HG03175 (cell line): Measurements from ENCODE around the gene MRFAP1.

Experiments used
- ATAC-seq: cut with Tn5 transposase; IDR thresholded peaks from one replicate; pipeline ENCODE4 v1.9.1; 2021; ENCODE audit warnings: mild to moderate bottlenecking, moderate library complexity; ENCODE audit not compliant: unreplicated experiment

MRFAP1 gene

DNA sequence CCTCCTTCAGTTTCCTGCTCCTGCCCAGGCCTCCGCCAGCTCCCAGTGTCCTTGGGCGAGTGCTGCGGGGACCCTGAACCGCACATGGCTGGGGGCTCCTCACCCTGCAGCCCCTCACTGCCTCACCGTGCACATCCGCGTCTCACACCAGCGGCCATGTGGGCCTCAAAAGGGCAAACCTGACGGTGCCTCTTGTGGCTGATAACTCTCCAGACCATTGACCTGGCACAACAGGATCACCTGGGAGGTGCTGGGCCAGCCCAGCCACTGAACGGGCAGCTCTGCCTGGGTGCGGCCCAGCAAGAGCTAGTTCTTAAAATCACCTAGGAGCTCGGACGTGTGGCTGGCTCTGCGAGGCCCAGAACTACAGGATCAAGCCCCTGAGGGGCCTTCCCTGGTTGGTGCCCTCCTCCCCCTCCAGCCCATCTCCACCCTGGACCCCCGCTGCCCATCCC, 49.0 kb downstream of the MRFAP1 start:
- no peak for ATAC-seq
